ENCODE results near the gene TWF1. TPM values are rescaled to one million over a fixed set of nuclear protein-coding genes. Genes with fewer than 3 reads are reported as not detected.
"Not testable (repeated sequence)": the region's sequence is repeated elsewhere in the genome, so short reads cannot be mapped to it uniquely, and the experiment has no call there.

The TWF1 gene
- total RNA-seq: 10 to 100 TPM; 18.8 to 45.4 TPM

DNA sequence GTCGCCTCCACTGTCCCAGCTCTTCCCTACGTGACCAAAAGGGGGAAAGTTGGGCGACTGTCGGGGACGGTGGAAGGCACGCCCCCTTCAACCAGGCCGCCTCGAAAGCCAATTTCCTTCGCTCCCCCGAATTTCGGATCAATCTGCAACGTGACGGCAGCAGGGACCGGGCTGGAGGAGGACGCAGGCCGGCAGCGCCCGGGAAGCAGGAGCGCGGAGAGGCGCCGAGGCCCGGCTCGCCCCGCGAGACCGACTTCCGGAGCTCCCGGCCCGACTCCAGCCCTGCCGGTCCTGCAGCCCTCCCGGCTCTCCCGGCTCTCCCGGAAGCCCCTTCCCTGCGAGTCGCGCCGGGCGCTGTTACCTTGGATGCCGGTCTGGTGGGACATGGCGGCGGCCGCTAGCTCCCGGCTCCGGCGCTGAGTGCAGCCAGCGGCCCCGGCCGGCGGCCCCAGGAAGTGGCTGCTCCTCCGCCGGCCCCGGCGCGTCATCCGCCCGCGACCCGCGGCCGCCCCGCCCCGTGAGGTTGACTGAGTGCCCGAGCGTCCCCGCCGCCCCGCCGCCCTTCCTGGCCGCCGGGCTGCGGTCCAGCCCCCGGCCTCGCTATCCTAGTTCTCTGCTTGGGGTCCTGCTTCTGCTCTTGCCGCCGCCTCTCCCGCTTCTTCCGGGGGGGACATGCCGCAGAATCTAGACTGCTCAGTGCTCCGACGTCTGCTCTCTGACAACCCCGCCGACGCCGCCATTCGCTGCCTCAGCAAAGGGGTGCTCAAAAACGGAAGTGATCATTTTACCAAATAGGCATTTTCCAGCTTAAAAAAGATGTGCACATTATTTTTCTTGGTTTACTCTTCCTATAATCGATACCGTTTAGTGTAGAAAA lies at the start of gene TWF1:
Gene TWF1, minus strand, starts transcription at position 458 of the 877 bp plus-strand sequence. Its CDS starts 72 bp downstream, at position 386.
- peak; percentile 99 for ATAC-seq

DNA sequence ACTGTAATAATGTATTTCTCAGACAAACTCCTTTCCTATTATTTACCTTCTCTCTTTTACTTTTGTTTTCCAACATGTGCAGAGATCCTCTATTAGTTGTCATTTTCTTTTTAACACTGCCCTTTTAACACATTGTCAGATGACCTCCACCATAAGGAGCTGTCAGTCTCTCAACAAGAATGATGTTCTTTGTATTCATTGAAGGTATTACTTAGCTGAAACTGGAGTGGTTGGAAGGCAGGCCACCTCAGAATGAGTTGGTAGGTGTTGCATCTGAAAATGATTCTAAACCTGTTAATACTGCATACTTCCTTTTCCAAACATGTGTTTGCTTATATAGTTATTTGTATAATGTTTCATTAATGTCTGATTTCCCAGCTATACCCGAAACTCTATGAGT lies 46.6 kb upstream of the TWF1 start:
- Histone ChIP-seq H3K4me3 (no peak overlapping the region), H3K27ac (no peak overlapping the region), H3K36me3 (replicated peaks in 1 of 2; ENCODE audit: insufficient read depth in 1 of 2, low read depth in 2 of 2) (no peaks in the 10 kb centered on the region), H3K4me1 (no peaks in the 10 kb centered on the region), H3K27me3 (no peaks in the 10 kb centered on the region), H3K9me3 (no peaks in the 10 kb centered on the region)
- TF ChIP-seq, protein P1, sequence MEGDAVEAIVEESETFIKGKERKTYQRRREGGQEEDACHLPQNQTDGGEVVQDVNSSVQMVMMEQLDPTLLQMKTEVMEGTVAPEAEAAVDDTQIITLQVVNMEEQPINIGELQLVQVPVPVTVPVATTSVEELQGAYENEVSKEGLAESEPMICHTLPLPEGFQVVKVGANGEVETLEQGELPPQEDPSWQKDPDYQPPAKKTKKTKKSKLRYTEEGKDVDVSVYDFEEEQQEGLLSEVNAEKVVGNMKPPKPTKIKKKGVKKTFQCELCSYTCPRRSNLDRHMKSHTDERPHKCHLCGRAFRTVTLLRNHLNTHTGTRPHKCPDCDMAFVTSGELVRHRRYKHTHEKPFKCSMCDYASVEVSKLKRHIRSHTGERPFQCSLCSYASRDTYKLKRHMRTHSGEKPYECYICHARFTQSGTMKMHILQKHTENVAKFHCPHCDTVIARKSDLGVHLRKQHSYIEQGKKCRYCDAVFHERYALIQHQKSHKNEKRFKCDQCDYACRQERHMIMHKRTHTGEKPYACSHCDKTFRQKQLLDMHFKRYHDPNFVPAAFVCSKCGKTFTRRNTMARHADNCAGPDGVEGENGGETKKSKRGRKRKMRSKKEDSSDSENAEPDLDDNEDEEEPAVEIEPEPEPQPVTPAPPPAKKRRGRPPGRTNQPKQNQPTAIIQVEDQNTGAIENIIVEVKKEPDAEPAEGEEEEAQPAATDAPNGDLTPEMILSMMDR (IDR thresholded peaks at IDR 0.05): no peak
- no peak for TF ChIP-seq POLR2A (IDR thresholded peaks at IDR 0.05)
- intact Hi-C loops (cut with DNase I): no loop called here
- no peak for DNase-seq
- ATAC-seq: no peak
- WGBS, 2 donors: 84 to 97% methylated on average over 1 of the region's 1 CpG

More for the DNA sequence above, at the start of gene TWF1:
- no peaks in the 10 kb centered on the region for H3K36me3 ChIP-seq (replicated peaks in 1 of 2; ENCODE audit: insufficient read depth in 1 of 2, low read depth in 2 of 2)
- H3K4me3 ChIP-seq: peak within 1 kb of the TSS; percentile 76 to 87
- WGBS, 2 donors: 0 to 1% methylated on average over 31 to 80 of the region's 89 CpGs
- H3K4me1 ChIP-seq: peaks cover 17% of the 10 kb centered on the region
- peak within 1 kb of the TSS; percentile 80 to 98 (median 94) for H3K27ac ChIP-seq
- no peaks in the 10 kb centered on the region for H3K9me3 ChIP-seq
- intact Hi-C loops (cut with DNase I): no loop called here
- TF ChIP-seq POLR2A (IDR thresholded peaks at IDR 0.05): peak; percentile 80 to 84 (median 82)
- TF ChIP-seq, protein P1 (IDR thresholded peaks at IDR 0.05): peak in 4 of 7 experiments; percentile 39 to 49 (median 42)
- no peaks in the 10 kb centered on the region for H3K27me3 ChIP-seq
- peak; percentile 85 to 90 (median 88) for DNase-seq

DNA sequence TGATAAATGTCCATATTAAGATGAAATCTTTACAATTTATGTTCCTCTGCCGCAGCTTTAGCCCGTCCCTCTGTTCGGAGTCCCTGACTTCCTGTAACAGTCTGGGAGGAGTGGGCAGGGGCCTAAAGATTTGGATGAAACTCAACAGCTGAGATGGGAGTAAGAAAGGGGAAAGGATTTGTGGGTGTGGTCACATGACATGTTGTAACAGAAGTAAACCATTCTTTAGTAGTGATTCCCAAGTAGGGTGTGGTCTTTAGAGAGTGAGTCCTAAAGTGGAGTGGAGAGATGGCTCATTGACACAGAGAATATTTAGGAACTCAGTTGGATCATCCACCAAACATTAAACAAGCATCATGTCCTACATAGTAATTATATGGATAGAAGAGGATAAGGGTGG lies 42.7 kb upstream of the TWF1 start:
- ATAC-seq (no peak), DNase-seq (no peak)
- no peak overlapping the region for H3K4me3 ChIP-seq
- H3K27ac ChIP-seq: no peak overlapping the region
- no peaks in the 10 kb centered on the region for H3K4me1 ChIP-seq
- no peaks in the 10 kb centered on the region for H3K9me3 ChIP-seq
- H3K27me3 ChIP-seq: no peaks in the 10 kb centered on the region
- intact Hi-C loops (cut with DNase I): no loop called here
- WGBS, 2 donors: 95 to 98% methylated on average over 3 of the region's 3 CpGs
- H3K36me3 ChIP-seq (replicated peaks in 1 of 2; ENCODE audit: insufficient read depth in 1 of 2, low read depth in 2 of 2): no peaks in the 10 kb centered on the region
- no peak for TF ChIP-seq POLR2A (IDR thresholded peaks at IDR 0.05)
- TF ChIP-seq, protein P1 (IDR thresholded peaks at IDR 0.05): no peak

DNA sequence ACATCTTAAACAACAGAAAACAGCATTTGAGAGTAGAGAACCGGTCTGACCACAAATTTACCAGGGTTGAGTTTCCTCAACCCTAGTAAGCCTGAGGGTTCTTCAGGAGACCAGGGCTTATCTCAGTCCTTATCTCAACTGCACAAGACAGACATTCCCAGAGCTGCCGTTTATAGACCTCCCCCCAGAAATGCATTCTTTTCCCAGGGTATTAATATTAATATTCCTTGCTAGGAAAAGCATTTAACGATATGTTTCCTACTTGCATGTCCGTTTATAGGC lies 42.0 kb upstream of the TWF1 start:
- no peaks in the 10 kb centered on the region for H3K36me3 ChIP-seq (replicated peaks in 1 of 2; ENCODE audit: insufficient read depth in 1 of 2, low read depth in 2 of 2)
- no peaks in the 10 kb centered on the region for H3K9me3 ChIP-seq
- TF ChIP-seq POLR2A (IDR thresholded peaks at IDR 0.05): no peak
- TF ChIP-seq, protein P1 (IDR thresholded peaks at IDR 0.05): no peak
- DNase-seq (no peak), ATAC-seq (no peak)
- WGBS, 2 donors: 71 to 86% methylated on average over 4 of the region's 4 CpGs
- H3K4me1 ChIP-seq: no peaks in the 10 kb centered on the region
- intact Hi-C loops (cut with DNase I): no loop called here
- H3K4me3 ChIP-seq: no peak overlapping the region
- no peak overlapping the region for H3K27ac ChIP-seq
- H3K27me3 ChIP-seq: no peaks in the 10 kb centered on the region

DNA sequence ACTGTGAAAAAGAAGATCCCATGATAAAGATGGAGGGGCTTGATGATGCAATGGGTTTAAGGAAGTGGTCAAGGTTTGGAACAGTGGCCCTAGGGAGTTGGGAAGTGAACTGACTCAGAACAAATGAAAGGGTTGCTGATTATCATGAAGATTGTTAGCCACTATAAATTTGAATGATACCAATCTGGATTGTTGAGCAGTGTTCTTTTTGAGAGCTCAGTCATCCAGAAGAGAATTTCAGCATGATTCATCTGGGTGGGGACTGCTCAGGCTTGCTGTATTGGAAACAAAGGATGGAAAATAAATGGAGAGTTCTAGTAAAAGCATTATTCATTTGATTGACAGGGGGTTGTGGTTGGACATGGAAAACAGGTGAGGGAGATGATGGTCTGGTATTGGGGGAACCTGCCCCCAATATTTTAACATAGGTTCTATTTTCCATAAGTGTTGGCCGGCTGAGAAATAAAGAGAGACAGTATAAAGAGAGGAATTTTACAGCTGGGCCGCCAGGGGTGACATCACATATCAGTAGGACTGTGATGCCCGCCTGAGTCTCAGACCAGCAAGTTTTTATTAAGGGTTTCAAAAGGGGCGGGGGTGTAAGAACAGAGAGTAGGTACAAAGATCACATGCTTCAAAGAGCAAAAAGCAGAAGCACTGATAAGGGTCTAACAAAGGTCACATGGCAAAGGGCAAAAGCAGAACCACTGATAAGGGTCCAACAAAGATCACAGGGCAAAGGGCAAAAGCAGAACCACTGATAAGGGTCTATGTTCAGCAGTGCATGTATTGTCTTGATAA lies 41.5 kb upstream of the TWF1 start:
- DNase-seq; intact Hi-C loops (cut with DNase I); H3K9me3 ChIP-seq; ATAC-seq; H3K4me1 ChIP-seq; H3K4me3 ChIP-seq; H3K27me3 ChIP-seq; H3K36me3 ChIP-seq (replicated peaks in 1 of 2; ENCODE audit: insufficient read depth in 1 of 2, low read depth in 2 of 2); H3K27ac ChIP-seq: not testable (repeated sequence)
- WGBS, 2 donors: 79 to 97% methylated on average over 4 of the region's 4 CpGs

All from body of pancreas (tissue), 4 donors.